Esophagus squamous epithelium (tissue), 5 donors: ENCODE data around the gene USH2A. TPM values are rescaled to one million over a fixed set of nuclear protein-coding genes. Genes with fewer than 3 reads are reported as not detected.

Source experiments
- DNase-seq: peaks from one replicate; lab custom pipeline; 2025; lab: John Stamatoyannopoulos, UW
- H3K27ac ChIP-seq, 4 donors: fragments of 200-600 bp; sonication (generic); one replicate each; pipeline ENCODE4 v1.5.1; 2016 to 2019; ENCODE audit warnings: mild to moderate bottlenecking in 1 of 4
- H3K27me3 ChIP-seq, 4 donors: fragments of 200-600 bp; sonication (generic); 1 replicate in 3 of 4; 2 replicates in 1 of 4; pipeline versions ENCODE4 v1.5.1 to v1.6.0; 2017 to 2021; ENCODE audit warnings: antibody characterized with exemption in 1 of 4
- H3K36me3 ChIP-seq, 3 donors: fragments of 200-600 bp; sonication (generic); one replicate each; pipeline ENCODE4 v1.5.1; 2016 to 2019
- H3K4me1 ChIP-seq, 3 donors: fragments of 200-600 bp; sonication (generic); one replicate each; pipeline ENCODE4 v1.5.1; 2017 to 2019
- H3K4me3 ChIP-seq, 4 donors: fragments of 200-600 bp; sonication (generic); 1 replicate in 3 of 4; 2 replicates in 1 of 4; pipeline ENCODE4 v1.5.1; 2016 to 2019; ENCODE audit warnings: mild to moderate bottlenecking in 2 of 4, moderate library complexity in 1 of 4
- H3K9me3 ChIP-seq, 3 donors: fragments of 200-600 bp; sonication (generic); one replicate each; pipeline ENCODE4 v1.5.1; 2016 to 2019
- POLR2A ChIP-seq, 4 donors: fragments of 450-650 bp; IDR thresholded peaks; one replicate each; pipeline ENCODE4 v1.6.1; 2017; ENCODE audit warnings: antibody characterized with exemption in 4 of 4, mild to moderate bottlenecking in 4 of 4, moderate library complexity in 3 of 4
- WGBS, 2 donors: methylation state at CpG; one replicate each; pipeline ENCODE4 v1.1.5; 2018; 5-methylcytosine and 5-hydroxymethylcytosine counted together
- intact Hi-C: fragments of 100-400 bp; cut with DNase I; formaldehyde crosslinking; loops from one replicate; pipeline ENCODE4 v1.15.0; 2022
- total RNA-seq, 4 donors: library from RNA; depleted of rRNA; stranded (reverse); fragments of >200 nt; gene quantifications; one replicate each; pipeline ENCODE4 v1.1.0, GENCODE V29; 2016
- TF ChIP-seq, protein P1 (sequence below), 6 experiments: fragments of 450-650 bp in 4 of 6; fragments of 200-600 bp in 2 of 6; sonication (generic) in 2 of 6; IDR thresholded peaks; one replicate each; pipeline ENCODE4 v1.5.1; 2016 to 2019; ENCODE audit warnings: antibody characterized with exemption in 6 of 6, mild to moderate bottlenecking in 4 of 6, moderate library complexity in 4 of 6
- donor health status: DM: yes; HTN: yes; CAD: no.

USH2A gene
- total RNA-seq, 4 donors from 2014 or later, result under 0.01 TPM; not detected in 3

DNA sequence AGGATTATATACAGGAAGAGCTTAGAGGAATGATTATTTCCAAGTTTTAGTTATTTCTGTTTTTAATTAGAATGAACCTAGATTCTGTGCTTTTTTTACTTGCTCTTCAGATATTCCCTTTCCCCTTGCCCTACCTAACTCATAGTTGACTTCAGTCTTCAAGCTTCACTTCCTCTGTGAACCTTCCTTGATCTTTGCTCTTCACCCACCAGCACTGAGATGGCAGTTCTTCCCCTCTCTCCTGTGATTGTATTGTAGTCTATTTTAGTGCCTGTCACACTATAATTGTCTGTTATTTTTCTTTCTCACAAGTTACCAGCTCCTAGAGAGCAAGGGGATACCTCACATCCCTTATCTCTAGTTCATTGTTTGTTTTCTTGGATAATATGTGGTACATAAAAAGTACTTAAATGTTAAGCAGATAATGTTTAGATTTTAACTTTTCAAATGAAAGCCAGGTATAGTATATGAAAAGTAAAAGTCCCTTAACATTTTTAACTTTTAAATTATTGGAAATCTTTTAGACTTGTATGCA is 822.9 kb downstream of the USH2A start:
- Histone ChIP-seq H3K4me3 (no peak overlapping the region), H3K27me3 (no peaks in the 10 kb centered on the region), H3K27ac (peak overlapping the region in 2 of 4 donors; percentile 37 to 43), H3K36me3 (peaks cover 0 to 79% (median 5%) of the 10 kb centered on the region in 3 donors), H3K4me1 (peaks cover 0 to 49% (median 0%) of the 10 kb centered on the region in 3 donors), H3K9me3 (no peaks in the 10 kb centered on the region)
- no peak for DNase-seq
- intact Hi-C loops, result no loop called here
- no peak for TF ChIP-seq POLR2A (IDR thresholded peaks at IDR 0.05)
- TF ChIP-seq, protein P1, sequence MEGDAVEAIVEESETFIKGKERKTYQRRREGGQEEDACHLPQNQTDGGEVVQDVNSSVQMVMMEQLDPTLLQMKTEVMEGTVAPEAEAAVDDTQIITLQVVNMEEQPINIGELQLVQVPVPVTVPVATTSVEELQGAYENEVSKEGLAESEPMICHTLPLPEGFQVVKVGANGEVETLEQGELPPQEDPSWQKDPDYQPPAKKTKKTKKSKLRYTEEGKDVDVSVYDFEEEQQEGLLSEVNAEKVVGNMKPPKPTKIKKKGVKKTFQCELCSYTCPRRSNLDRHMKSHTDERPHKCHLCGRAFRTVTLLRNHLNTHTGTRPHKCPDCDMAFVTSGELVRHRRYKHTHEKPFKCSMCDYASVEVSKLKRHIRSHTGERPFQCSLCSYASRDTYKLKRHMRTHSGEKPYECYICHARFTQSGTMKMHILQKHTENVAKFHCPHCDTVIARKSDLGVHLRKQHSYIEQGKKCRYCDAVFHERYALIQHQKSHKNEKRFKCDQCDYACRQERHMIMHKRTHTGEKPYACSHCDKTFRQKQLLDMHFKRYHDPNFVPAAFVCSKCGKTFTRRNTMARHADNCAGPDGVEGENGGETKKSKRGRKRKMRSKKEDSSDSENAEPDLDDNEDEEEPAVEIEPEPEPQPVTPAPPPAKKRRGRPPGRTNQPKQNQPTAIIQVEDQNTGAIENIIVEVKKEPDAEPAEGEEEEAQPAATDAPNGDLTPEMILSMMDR (IDR thresholded peaks at IDR 0.05), result no peak

DNA sequence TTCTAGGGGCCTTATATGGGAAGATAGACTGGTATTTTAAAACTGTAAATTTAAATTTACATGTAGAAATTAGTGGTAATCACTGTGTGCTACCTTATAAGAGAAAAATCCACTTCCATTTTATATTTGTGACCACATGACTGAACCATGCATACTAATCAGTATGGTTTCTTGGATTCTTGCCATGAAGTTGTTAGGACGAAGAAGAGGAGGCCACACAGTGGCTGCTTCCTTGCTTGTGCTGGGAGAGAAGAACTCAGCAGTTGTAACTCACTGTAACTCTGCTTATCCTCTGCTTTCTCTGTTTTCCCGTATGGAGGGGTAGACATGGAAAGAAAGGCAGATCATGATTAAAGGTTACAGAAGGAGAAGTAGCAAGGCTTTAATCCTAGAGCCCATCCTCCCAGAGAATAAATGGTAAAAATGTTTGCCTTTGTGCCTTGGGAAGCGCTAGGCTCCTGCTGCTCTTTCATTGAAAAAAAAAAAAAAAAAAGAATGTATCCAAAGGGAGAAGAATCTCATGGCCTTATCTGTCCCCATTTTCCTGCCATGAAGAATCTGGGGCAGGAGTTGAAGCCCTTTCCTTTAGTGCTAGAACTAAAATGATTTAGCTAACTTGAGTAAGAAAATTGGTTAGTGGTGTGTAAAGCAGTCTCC is 823.7 kb downstream of the USH2A start:
- Histone ChIP-seq H3K4me1 (peaks cover 0 to 48% (median 5%) of the 10 kb centered on the region in 3 donors), H3K27ac (peak overlapping the region in 2 of 4 donors; percentile 37 to 43), H3K9me3 (no peaks in the 10 kb centered on the region), H3K27me3 (no peaks in the 10 kb centered on the region), H3K36me3 (peaks cover 0 to 76% (median 5%) of the 10 kb centered on the region in 3 donors), H3K4me3 (no peak overlapping the region)
- 61 to 70% methylated on average over 3 of the region's 3 CpGs for WGBS, 2 donors
- TF ChIP-seq, protein P1 (IDR thresholded peaks at IDR 0.05), result no peak
- TF ChIP-seq POLR2A (IDR thresholded peaks at IDR 0.05), result no peak
- intact Hi-C loops, result no loop called here
- DNase-seq, result no peak

DNA sequence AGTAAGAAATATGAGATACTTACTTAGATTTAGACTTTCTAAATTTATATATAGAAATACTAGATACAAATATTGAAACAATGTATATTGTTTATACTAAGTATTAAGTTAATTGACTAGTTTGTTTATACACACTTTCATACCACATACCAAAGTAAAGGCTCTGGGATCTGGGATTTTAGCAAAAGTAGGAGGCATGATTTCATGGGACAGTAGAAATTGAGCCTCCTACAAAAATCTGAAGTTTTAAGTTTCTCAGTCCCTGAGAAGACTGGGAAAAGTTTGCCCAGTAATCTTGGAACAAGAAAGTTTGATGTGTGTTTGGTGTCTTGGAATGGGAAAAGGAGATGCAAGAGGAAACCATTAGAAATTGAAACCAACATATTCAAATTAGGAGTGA is 825.3 kb downstream of the USH2A start:
- Histone ChIP-seq H3K27ac (no peak overlapping the region), H3K4me1 (peaks cover 0 to 57% (median 10%) of the 10 kb centered on the region in 3 donors), H3K36me3 (peaks cover 0 to 60% (median 5%) of the 10 kb centered on the region in 3 donors), H3K9me3 (no peaks in the 10 kb centered on the region), H3K27me3 (no peaks in the 10 kb centered on the region), H3K4me3 (no peak overlapping the region)
- intact Hi-C loops, result no loop called here
- TF ChIP-seq POLR2A (IDR thresholded peaks at IDR 0.05), result no peak
- TF ChIP-seq, protein P1 (IDR thresholded peaks at IDR 0.05), result no peak
- DNase-seq, result no peak

DNA sequence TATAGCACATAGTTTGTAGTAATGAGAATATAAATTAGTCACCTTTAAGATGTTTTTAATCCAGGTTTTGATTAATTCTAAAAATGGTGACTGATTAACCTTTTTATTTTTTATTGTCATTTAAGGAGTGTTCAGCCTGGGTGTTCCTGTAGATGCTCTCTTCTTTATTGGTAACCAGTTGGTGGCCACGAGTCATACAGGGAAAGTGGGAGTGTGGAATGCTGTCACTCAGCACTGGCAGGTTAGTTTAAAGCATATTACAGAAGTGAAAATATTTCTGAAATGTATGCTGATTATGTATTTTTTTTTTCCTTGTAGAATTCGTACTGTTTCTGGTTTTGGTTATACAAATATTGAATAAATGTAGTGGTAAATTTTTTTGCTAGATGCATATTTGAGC is 828.0 kb downstream of the USH2A start:
- peaks cover 0 to 50% (median 0%) of the 10 kb centered on the region in 3 donors for H3K36me3 ChIP-seq
- H3K27ac ChIP-seq, result peak overlapping the region in 3 of 4 donors; percentile 50 to 71 (median 68)
- TF ChIP-seq, protein P1 (IDR thresholded peaks at IDR 0.05), result no peak
- no peak for TF ChIP-seq POLR2A (IDR thresholded peaks at IDR 0.05)
- peaks cover 0 to 69% (median 10%) of the 10 kb centered on the region in 3 donors for H3K4me1 ChIP-seq
- no peak overlapping the region for H3K4me3 ChIP-seq
- no peaks in the 10 kb centered on the region for H3K27me3 ChIP-seq
- no peaks in the 10 kb centered on the region for H3K9me3 ChIP-seq
- DNase-seq, result no peak
- intact Hi-C loops, result no loop called here
- 53 to 59% methylated on average over 2 of the region's 2 CpGs for WGBS, 2 donors

DNA sequence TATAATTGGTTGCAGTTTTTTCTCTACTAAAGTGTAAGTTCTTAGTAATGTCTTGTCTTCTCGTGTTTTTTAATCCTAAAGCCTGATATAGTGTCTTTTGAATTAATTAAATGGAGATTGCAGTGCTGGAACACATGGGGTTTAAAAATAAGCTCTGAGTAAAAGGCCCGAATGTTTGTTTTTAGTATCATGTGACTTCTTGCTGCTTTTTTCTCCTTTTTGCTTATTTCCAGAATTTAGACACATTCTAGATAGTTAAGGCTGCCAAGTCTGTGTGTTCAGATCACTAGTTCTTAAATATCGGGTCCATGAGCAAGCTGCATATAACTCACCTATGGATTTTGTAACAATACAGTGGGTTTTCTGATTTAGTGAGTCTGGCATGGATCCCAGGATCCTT is 828.6 kb downstream of the USH2A start:
- 47 to 53% methylated on average over 3 of the region's 3 CpGs for WGBS, 2 donors
- H3K4me3 ChIP-seq, result no peak overlapping the region
- TF ChIP-seq POLR2A (IDR thresholded peaks at IDR 0.05), result no peak
- TF ChIP-seq, protein P1 (IDR thresholded peaks at IDR 0.05), result no peak
- no peaks in the 10 kb centered on the region for H3K27me3 ChIP-seq
- no peaks in the 10 kb centered on the region for H3K9me3 ChIP-seq
- peak overlapping the region in 3 of 4 donors; percentile 50 to 71 (median 68) for H3K27ac ChIP-seq
- no peak for DNase-seq
- intact Hi-C loops, result no loop called here
- peaks cover 0 to 69% (median 10%) of the 10 kb centered on the region in 3 donors for H3K4me1 ChIP-seq
- peaks cover 0 to 50% (median 0%) of the 10 kb centered on the region in 3 donors for H3K36me3 ChIP-seq
